Kasumi-1 (cell line): ENCODE data around the gene RGP1.
A peak's percentile ranks its signal among the peaks of the same experiment; 100 is the strongest.

Experiments
- DNase-seq, 2 experiments: peaks; one replicate each; lab custom pipeline; 2025; lab: John Stamatoyannopoulos, UW

Gene RGP1

DNA sequence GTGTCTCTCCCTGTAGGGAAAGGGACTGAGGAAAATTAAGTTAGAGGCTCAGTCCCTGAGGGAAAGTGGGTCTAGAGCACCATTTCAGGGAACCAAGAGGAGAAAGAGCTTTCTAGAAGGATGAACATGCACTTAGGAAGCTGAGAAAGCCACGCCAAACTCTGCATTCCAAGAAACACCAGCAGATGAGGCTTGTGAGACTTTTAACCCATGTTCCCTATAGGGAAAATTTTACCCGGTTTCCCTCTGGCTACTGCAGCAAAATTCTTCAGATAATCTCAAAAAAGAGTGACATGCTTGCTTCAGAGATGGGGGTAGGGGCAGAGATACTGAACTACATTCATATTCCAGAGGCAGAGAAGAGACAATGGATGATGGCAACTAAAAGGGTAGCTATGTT is 25.7 kb upstream of the RGP1 start:
- no peak for DNase-seq

- no peak for DNase-seq
Observed at GRCh38 chr9:35723908-35724307, 25.2 kb upstream of the RGP1 start.

- DNase-seq = no peak
Observed at GRCh38 chr9:35725362-35725761, 23.7 kb upstream of the RGP1 start.

DNA sequence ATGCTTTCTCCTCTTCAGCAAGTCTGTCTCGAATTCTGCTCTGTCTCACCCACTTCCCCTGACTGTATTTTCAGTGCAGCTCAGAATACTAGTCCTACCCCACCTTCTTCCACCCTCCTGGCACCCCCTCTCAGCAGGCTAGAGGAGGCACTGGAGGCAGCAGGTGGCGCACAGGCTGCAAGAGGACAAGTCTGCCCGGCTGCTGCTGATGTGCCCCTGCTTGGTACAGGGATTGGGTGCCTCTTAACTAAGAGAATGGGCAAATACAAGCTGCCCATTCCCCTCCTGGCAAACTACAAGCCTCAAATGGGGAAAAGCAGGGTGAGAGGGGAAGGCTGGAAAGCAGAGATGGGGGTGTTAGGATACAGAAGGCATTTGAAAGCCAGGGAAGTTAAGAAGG is 22.2 kb upstream of the RGP1 start:
- peak; percentile 48 to 49 for DNase-seq

GRCh38 chr9:35727676-35728040 is 21.4 kb upstream of the RGP1 start:
- no peak for DNase-seq

- peak; percentile 65 to 68 for DNase-seq
Observed at GRCh38 chr9:35728041-35728971, 20.8 kb upstream of the RGP1 start.

DNA sequence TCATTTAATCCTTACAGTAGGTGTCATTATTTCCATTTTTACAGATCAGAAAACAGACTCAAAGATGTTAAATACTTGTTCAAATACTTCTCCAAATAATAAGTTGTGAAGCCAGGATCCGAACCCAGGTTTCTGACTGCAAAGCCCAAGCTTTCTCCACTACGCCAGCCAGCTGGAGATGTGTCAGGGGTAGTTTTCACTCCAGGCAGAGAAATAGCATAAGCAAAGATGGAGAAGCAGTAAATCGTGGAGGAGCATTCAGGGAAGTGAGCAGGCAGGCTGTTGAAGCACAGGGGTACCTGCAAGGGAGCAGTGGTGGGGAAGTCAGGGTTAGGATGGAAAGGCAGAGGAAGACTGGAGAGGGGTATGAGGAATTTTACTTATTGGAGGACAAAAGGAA is 20.0 kb upstream of the RGP1 start:
- no peak for DNase-seq

- peak; percentile 55 to 84 for DNase-seq
Observed at GRCh38 chr9:35729700-35730485, 19.2 kb upstream of the RGP1 start.

DNA sequence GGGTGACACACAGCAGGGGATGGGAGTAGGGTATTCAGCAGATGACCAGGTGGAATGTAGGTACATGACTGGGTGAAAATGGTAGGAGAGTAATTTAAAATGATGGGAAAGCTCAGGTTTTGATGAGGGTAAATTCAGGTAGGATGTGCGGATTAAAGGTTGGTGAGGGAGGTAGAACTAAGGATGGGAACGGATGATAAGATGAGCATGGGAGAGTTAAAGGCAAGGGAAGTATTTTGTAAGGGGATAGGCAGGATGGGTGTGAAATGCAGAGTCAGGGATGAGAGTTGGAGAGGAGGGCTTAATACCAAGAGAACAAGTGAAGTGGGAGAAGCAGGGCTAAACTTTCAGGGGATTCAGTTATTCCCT is 18.6 kb upstream of the RGP1 start:
- no peak for DNase-seq

DNA sequence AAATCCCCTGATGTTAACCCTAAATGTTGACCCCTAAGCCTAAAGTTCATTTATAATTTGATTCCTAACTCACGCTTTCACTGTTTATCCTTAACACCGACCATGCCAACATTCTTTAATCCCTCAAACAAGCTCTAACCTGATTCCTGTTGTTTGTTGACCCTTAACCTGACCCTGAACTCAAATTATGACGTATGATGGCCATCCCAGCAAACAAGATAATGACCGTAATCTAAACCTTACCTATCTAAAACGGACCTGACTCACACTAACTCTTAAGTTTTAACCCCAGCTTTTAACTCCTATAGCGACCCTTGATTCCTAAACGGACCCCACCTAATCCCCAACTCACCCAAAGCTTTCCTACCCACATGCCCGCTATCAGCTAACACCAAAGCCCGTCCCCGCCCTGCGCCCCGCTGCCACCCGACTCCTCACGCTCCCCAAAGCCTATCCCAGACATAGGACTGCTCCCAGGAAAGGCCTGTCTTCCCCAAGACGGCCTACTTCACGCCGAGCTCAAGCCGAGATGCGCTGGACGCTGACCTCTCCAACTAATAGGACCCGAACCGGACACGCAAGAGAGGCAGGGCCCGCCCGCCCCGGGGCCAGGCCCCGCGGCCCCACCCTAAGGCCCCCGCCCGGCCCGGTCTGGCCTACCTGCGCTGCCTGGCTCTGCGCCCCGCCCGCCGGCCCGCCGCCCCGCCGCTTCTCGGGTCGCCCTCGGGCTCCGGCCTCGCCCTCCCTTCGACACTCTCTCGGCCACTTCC is 17.5 kb upstream of the RGP1 start:
- peak; percentile 17 to 23 for DNase-seq

GRCh38 chr9:35732185-35732799 is 16.8 kb upstream of the RGP1 start, which contains the start of the genes CREB3 and TLN1:
Gene CREB3 (plus strand): TSS chr9:35732666. CDS start chr9:35732773, 107 bp downstream.
Gene TLN1 (minus strand): TSS chr9:35732195. CDS start chr9:35725694, 6,501 bp downstream.
- peak; percentile 98 to 100 for DNase-seq

DNA sequence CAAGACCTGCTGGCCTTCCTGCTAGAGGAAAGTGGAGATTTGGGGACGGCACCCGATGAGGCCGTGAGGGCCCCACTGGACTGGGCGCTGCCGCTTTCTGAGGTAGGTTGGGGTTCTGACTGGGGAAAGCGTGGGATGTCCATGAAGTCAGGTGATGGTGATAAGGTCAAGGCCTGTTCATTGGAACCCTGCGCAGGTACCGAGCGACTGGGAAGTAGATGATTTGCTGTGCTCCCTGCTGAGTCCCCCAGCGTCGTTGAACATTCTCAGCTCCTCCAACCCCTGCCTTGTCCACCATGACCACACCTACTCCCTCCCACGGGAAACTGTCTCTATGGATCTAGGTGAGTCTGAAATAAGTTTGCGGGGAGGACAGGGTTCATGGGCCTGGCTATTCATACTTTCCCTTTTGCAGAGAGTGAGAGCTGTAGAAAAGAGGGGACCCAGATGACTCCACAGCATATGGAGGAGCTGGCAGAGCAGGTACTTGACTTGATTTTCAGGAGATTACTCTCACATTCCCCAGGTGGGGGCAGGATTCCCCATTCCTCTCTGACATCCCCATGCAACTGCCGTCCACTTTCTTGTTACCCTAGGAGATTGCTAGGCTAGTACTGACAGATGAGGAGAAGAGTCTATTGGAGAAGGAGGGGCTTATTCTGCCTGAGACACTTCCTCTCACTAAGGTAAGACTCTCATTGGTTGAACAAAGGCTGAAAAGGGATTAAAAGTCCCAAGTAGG is 16.1 kb upstream of the RGP1 start:
- DNase-seq = peak; percentile 54 to 73

DNA sequence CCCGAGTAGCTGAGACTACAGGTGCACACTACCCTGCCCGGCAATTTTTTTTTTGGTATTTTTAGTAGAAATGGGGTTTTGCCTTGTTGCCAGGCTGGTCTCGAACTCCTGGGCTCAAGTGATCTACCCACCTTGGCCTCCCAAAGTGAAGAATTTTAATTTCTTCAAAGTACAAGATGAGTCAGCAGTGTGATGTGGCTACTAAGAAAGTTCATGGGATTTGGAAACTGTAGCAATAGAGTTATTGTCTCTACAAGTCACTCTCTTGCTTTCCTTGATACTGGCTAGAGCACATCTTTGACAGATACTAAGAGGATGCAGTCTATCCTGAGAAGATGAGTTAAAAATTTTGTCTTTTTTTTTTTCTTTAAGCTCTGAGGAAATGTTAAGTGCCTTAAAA is 15.0 kb upstream of the RGP1 start:
- DNase-seq = no peak

GRCh38 chr9:35736201-35736633 is 12.9 kb upstream of the RGP1 start:
- peak; percentile 88 to 93 for DNase-seq

- no peak for DNase-seq
Observed at GRCh38 chr9:35737143-35737542, 11.9 kb upstream of the RGP1 start.

DNA sequence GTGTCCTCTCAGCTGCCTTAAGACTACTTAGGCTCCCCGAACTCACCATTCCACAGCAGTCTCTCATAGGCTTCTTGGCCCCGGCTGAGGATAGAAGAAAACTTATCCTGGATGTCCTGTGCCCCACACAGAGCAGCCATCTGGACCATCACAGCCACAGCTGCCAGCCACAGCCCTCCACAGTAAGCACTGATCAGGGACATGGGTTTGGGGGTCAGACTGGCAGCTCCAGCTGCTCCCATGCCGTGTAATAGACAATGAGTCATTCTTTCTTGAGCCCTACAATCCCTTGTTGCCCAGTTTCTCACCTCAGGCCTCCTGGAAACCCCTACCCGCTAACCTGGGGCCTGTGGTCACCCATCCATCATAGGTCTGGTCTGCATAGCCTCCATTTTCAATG is 10.9 kb upstream of the RGP1 start:
- no peak for DNase-seq

DNA sequence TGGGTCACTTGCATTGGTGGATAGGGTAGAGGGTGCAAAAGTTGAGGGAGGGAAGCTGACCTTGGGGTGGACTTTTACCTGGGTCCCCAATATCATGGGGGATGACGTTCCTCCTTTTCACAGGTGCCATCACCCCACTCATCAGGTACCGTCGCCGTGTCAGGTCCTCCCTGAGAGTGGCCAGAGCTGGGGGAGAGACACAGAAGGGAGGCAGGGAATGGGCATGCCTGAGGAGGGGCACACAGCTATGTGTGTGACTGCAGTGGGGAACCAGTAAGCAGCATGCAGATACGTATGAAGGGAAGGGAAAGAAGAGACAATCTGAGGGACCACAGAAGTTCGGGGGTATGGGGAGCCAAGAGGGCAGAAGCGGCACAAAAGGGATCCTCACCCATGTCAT is 10.2 kb upstream of the RGP1 start:
- no peak for DNase-seq

DNA sequence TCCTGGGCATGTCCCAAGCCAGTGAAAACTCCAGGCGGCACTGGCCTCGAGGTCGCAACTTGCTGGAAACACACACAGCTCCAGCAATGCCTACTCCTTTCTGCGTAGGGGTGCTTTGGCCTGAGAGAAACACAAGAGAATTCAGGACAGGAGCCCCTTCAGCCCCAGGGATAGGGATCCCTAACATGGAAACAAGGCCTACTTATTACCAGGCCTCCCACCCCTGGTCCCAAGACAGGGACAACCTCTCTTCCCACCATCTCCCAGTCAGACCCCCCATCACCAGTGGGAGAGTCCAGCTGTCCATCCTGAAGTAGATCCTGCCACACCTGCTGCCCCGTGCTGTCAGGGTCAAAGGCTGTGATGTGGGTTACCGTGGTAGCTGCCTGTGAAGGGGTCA is 8.8 kb upstream of the RGP1 start:
- no peak for DNase-seq

DNA sequence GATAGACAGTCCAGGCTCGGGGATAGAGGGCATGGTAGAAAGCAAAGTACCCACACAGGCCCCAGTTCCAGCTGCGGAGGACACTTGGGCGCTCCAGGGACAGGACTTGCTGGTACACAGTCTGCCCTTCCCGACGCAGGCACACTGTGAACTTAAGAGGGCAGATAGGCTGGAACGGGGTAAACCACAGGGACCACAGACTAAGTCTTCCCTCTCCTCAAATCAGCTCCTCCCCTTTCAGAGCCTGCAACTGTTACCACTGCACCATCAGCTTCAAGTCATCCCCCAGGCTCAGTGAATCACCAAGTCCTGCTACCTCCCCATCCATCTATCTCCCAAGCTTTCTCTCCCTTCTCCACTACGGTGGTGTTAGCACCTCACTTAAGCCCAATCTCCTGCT is 7.3 kb upstream of the RGP1 start:
- no peak for DNase-seq

DNA sequence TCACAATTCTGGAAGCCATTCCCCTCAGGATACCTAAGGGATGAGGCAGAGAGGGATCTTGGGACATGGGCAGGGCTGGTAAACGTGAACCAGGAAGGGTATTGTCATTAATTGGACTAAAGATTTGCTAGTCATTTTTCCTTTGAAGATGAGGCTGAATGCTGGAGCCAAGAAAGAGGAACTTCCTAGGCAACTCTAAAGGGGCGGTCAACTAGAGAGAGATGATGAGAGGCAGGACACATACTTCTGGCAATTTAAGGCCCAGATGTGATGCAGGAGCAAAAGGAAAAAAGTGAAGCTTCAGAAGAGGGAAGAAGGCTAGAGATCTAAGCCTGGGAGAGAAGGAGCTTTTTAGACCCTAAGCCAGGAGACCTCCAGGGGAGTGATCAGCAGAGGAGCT is 5.6 kb upstream of the RGP1 start:
- peak in 1 of 2 experiments; percentile 27 for DNase-seq

DNA sequence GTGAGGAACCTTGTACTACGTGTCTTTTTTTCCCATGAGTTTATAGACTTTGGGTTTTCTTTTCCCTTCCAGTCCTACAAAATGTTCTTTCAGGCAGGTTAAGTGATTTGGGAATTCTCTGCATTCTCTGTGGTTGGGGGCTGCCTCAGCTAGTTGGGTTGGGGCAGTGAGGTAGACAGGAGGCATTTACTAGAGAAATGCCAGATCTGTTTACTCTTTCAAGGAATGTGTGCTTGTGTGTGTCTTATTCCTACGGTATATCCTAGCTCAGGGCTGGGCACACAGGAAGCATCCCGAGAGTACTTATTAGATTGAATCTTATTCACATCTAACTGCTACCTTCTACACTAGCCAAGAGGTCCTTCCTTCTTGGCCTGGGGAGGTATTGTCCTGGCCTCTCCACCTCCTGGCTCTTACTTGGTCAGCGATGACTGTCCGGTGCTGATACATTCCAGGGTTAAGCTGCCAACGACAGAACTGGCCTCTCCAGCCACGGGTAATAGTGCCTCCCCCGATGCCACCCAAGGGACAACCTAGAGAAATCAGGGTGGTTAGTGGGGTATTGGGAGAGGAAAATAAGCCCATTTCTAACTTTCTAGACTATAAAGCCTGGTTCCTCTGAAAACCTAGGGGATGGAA is 5.1 kb upstream of the RGP1 start:
- no peak for DNase-seq
